ENCODE results near the gene IFNAR1. TPM values are rescaled to one million over a fixed set of nuclear protein-coding genes. Genes with fewer than 3 reads are reported as not detected.

Gene IFNAR1
- total and polyA plus RNA-seq, 9 of the 15 experiments (the other 6 are each of a cell fraction or from before 2014, with no cell fraction given): 8.6 to 31.8 (median 14.8) TPM

- TF ChIP-seq CREB3L1 (IDR thresholded peaks at IDR 0.05; ENCODE audit: borderline replicate concordance, low read depth) (0 out of 2 replicates have a peak, but pooled peaks have one; percentile 25), NONO (IDR thresholded peaks at IDR 0.05; ENCODE audit: low read depth in 2 of 2, low read length in 1 of 2) (0 out of 4 replicates have a peak, but pooled peaks of 1 of the 2 experiments have one; percentile 2), BCOR (IDR thresholded peaks at IDR 0.05) (0 out of 2 replicates have a peak, but pooled peaks have one; percentile 8), ZNF408 (CRISPR knock-in tag; IDR thresholded peaks at IDR 0.05; ENCODE audit: low read depth) (no peak), NFXL1 (CRISPR knock-in tag; IDR thresholded peaks at IDR 0.05) (0 out of 2 replicates have a peak, but pooled peaks have one; percentile 44), SMARCC2 (IDR thresholded peaks at IDR 0.05; ENCODE audit: low read depth) (peak; percentile 42; the same call in 1 of the 2 replicates), ZNF217 (CRISPR knock-in tag; IDR thresholded peaks at IDR 0.05) (no peak), ZNF780A (CRISPR knock-in tag; IDR thresholded peaks at IDR 0.05) (0 out of 2 replicates have a peak, but pooled peaks have one; percentile 33), ZNF133 (CRISPR knock-in tag; IDR thresholded peaks at IDR 0.05) (no peak), KAT7 (CRISPR knock-in tag; IDR thresholded peaks at IDR 0.05; ENCODE audit: borderline replicate concordance) (no peak), KAT8 (IDR thresholded peaks at IDR 0.05; ENCODE audit: low read depth) (peak; percentile 57; the same call in 1 of the 2 replicates), MECOM (CRISPR knock-in tag; IDR thresholded peaks at IDR 0.05) (peak; percentile 63; the same call in 1 of the 2 replicates), NCOA1 (IDR thresholded peaks at IDR 0.05; ENCODE audit: low read depth) (0 out of 2 replicates have a peak, but pooled peaks have one; percentile 28), ZNF384 (IDR thresholded peaks at IDR 0.05; ENCODE audit: low read depth, low read length) (no peak), KDM2B (CRISPR knock-in tag; IDR thresholded peaks at IDR 0.05) (no peak), ZNF639 (CRISPR knock-in tag; conservative IDR thresholded peaks at IDR 0.05 in 1 of 2, IDR thresholded peaks at IDR 0.05 in 1 of 2) (peak in 1 of 2 experiments; percentile 59; a peak in 1 of 4 replicates), ZNF280B (CRISPR knock-in tag; IDR thresholded peaks at IDR 0.05) (no peak)
- TF ChIP-seq, protein P1, sequence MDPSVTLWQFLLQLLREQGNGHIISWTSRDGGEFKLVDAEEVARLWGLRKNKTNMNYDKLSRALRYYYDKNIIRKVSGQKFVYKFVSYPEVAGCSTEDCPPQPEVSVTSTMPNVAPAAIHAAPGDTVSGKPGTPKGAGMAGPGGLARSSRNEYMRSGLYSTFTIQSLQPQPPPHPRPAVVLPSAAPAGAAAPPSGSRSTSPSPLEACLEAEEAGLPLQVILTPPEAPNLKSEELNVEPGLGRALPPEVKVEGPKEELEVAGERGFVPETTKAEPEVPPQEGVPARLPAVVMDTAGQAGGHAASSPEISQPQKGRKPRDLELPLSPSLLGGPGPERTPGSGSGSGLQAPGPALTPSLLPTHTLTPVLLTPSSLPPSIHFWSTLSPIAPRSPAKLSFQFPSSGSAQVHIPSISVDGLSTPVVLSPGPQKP (CRISPR knock-in tag; IDR thresholded peaks at IDR 0.05): no peak
- TF ChIP-seq, protein P2, sequence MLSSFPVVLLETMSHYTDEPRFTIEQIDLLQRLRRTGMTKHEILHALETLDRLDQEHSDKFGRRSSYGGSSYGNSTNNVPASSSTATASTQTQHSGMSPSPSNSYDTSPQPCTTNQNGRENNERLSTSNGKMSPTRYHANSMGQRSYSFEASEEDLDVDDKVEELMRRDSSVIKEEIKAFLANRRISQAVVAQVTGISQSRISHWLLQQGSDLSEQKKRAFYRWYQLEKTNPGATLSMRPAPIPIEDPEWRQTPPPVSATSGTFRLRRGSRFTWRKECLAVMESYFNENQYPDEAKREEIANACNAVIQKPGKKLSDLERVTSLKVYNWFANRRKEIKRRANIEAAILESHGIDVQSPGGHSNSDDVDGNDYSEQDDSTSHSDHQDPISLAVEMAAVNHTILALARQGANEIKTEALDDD (IDR thresholded peaks at IDR 0.05): peak; percentile 75
Measured at GRCh38 chr21:33325222-33326067, 675 bp downstream of the IFNAR1 start (continued).
